ENCODE results near the gene ATP12A.
"Not testable (repeated sequence)": the region's sequence is repeated elsewhere in the genome, so short reads cannot be mapped to it uniquely, and the experiment has no call there.

ATP12A gene

GRCh38 chr13:24730873-24731567 is 50.8 kb downstream of the ATP12A start:
- DNase-seq (ENCODE audit: low read depth in 2 of 2) = not testable (repeated sequence)

GRCh38 chr13:24734950-24735349 is 54.7 kb downstream of the ATP12A start:
- no peak for DNase-seq (ENCODE audit: low read depth in 2 of 2)

DNA sequence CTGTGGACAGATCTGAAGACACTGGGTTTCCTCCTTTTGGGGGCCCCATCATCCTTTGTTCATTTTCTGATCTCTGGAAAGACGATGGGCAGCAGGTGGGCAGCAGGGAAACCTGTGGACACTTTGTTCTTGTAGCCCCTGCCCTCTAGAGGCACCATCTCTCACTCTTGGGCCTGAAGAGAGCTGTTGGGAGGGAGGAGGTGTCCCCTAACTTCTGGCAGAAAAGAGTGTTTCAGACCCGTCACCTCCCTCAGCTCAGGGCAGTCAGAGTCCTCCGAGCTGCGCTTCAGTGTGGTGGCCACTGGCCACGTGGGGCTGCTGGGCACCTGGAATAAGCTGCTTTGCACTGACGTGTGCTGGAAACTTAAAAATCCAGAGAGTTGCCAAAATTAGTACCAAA is 56.8 kb downstream of the ATP12A start:
- no peak for DNase-seq (ENCODE audit: low read depth in 2 of 2)

- DNase-seq (ENCODE audit: low read depth in 2 of 2) = no peak
These were observed 58.2 kb downstream of the ATP12A start for GRCh38 chr13:24738366-24738847.

GRCh38 chr13:24740014-24740890 is 60.0 kb downstream of the ATP12A start:
- DNase-seq (ENCODE audit: low read depth in 2 of 2) = no peak

DNA sequence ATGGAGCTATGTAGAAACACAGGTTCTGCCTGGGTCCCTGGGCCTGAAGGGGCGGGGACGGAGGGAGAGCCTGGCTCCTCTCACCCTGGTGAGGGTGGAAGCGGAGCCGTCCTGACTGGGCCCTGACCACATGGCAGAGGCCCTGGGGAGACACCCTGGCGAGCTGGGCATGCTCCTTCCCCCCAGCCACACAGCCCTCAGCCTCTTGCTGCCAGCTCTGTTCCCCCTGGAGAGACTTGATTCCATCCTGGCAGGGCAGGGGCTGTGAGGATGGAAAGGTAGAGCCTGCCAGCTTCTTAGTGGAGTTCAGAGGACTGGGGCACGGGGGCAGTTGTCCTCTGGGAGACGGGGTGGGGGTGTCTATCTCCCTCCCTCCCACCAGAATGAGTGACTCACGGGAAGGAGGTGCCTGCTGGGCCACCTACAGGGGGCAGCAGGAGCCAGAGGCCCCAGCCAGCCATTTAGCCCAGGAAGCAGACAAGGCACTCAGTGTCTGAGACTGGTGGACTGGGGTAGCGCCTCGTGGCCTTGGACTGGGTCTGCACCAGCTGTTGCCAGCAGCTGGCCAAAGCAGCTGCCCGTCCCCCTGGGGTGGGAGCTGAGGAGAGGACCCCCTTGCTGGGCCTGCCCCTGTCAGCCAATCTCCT is 60.9 kb downstream of the ATP12A start:
- no peak for DNase-seq (ENCODE audit: low read depth in 2 of 2)

GRCh38 chr13:24741791-24742190 is 61.6 kb downstream of the ATP12A start:
- DNase-seq (ENCODE audit: low read depth in 2 of 2) = no peak

DNA sequence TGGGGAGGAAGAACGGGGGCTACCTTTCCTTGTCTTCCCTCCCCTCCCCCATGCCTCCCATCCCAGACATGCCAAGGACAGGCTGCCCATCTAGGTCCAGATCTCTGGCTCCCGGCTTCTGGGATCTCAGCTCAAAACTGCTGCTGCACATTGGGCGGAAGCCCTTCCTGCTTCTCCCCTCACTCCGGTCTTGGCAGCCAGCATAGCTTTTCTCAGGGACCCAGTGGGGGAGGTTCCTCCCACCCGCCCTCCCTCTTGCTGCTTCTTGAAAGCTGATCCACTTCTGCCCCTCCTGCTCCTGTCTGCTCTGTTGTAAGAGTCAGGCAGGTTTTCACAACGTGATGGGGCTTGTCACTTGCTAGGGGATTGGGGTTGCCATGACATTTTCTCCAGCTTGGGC is 62.1 kb downstream of the ATP12A start:
- no peak for DNase-seq (ENCODE audit: low read depth in 2 of 2)

- DNase-seq (ENCODE audit: low read depth in 2 of 2) = no peak
These were observed 62.8 kb downstream of the ATP12A start for GRCh38 chr13:24742977-24743376.

- DNase-seq (ENCODE audit: low read depth in 2 of 2) = no peak
These were observed 64.0 kb downstream of the ATP12A start for GRCh38 chr13:24744247-24744646.

DNA sequence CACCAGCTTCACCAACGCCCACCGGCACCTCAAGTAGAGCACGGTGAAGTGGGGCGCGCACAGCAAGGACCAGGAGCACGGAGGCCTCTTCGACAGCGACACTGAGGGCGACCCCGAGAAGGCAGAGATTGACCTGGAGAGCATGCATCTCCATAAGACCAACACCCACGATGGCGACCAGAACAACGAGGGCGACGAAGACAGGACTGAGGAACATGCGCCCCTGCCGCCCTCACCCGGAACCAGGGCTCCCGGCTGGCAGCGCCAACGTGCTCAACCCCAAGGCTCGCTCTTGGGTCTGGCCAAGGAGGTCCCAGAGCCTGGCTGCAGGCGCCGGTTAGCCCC is 65.3 kb downstream of the ATP12A start:
- no peak for DNase-seq (ENCODE audit: low read depth in 2 of 2)

DNA sequence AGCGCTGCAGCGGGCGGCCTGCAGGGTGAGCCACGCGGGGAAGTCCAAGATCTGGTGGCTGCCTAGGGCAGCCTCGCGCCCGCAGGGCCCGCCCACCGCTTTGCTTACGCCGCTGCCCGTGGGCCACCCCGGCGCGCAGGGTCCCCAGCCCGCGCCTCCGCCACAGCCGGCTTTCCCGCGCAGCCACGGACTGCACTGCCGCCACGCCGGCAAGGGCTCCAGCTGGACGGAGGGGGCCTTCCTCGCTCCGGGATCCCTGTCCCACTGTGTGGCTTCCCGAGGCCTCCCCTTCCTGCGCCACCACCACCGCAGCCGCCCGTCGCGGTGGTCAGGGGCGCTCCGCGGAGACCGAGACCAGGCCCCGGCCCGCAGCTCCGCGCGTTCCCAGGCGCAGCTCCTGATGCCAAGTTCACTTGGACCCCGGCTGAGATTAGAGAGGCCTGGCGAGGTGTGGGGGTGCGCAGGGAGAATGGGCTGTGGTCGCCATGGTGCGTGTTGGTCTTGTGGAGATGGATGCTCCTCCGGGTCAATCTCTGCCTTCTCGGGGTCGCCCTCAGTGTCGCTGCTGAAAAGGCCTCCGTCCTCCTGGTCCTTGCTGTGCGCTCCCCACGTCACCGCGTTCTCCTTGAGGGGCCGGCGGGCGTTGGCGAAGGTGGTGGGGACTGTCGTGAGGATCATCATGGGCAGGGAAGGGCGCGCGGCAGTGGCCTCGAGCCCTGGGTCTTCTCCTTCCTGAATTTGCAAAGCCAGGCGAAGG is 65.8 kb downstream of the ATP12A start:
- no peak for DNase-seq (ENCODE audit: low read depth in 2 of 2)

GRCh38 chr13:24746618-24747247 is 66.5 kb downstream of the ATP12A start:
- DNase-seq (ENCODE audit: low read depth in 2 of 2) = peak in 1 of 2 donors; percentile 6

DNA sequence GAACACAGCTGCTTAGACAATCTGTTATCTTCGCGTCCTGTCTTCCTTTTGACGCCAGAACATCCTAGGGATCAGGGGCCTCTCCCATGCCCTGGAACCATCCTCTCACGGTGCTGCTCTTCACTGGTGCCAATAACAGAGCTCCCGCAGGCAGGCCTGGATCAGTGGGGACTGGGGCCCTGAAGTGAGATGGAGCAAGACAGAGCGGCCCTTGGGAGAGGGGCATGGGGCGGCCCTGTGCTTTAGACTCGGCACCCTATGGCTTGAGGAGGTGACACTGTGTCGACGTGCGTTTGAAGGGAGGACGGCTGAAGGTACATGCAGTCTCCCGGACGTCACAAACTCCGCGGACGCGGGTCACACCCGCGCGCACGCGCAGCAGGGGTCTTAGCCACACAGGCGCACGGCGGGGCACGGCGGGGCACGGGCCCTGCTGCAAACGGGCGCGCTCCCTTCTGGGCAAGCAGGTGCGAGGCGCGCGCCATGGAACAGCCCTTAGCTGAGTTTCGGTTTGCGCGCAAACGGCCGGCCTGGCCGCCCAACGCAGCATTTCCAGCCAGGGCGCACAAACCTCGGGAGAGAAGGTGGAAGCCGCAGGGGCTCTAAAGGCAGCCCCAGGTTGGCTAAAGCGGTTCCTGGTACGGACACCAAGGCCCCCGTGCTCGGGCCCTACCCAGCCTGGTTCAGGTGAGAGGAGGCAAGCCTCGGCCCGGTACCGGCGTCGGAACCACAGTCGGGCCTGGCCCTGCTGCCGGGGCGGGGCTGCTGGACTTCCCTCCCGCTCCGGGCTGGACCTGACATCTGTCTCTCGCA is 67.2 kb downstream of the ATP12A start:
- DNase-seq (ENCODE audit: low read depth in 2 of 2) = peak; percentile 5 to 11

DNA sequence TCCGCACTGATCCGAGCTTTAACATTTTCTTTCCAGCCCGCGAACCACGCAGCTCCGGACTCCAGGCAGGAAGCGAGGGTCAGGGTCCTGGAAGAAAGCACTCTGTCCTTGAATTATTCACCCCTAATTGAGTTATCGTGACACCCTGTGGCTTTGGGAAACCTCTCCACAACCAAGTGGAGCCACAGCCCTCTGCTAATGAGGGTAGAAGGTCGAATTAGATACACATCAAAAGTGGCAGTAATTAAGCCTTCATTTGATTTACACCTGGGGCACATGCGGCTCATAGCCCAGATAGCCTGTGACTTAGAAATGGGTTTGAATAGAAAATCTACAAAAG is 67.8 kb downstream of the ATP12A start:
- no peak for DNase-seq (ENCODE audit: low read depth in 2 of 2)

DNA sequence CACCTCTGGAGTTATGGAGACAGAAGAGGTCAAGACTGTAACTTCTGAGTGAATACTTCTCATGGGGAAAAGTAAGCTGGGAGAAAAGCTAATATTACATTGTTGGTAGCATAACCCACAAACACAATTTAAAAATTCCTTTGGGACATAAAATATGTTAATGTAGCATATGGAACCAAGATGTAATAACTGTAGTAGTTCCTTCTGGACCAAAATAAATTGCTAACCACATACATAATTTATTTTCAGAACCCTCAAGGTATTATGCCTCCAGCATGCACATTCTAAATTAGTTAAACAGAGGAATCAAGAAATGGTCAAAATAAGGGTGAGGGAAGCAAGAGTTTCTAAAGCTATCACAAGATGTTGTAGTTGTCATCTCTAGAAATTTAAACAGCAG is 79.0 kb downstream of the ATP12A start:
- DNase-seq (ENCODE audit: low read depth in 2 of 2) = no peak

All from stimulated activated CD4-positive, alpha-beta T cell treated with anti-CD3 and anti-CD28 coated beads, Interleukin-15, amount 100 ng/mL, for 48 hours (primary cell).